IPS-15b (cell line): ENCODE data around the gene CLPX.
A peak's percentile ranks its signal among the peaks of the same experiment; 100 is the strongest.
"Not testable (repeated sequence)": the region's sequence is repeated elsewhere in the genome, so short reads cannot be mapped to it uniquely, and the experiment has no call there.

ENCODE experiments used
- H3K27me3 ChIP-seq: one replicate; pipeline ENCODE4 v1.6.1; 2013; ENCODE audit warnings: low read length; ENCODE audit not compliant: control insufficient read depth, insufficient read depth
- H3K36me3 ChIP-seq: one replicate; pipeline ENCODE4 v1.6.1; 2013; ENCODE audit warnings: low read length; ENCODE audit not compliant: control insufficient read depth, insufficient read depth
- H3K4me1 ChIP-seq: one replicate; pipeline ENCODE4 v1.6.1; 2013; ENCODE audit warnings: mild to moderate bottlenecking, low read length; ENCODE audit not compliant: control insufficient read depth, insufficient read depth
- H3K4me3 ChIP-seq: one replicate; pipeline ENCODE4 v1.5.1; 2013; ENCODE audit warnings: low read depth, low read length
- H3K9ac ChIP-seq: one replicate; pipeline ENCODE4 v1.6.1; 2013; ENCODE audit warnings: low read depth, mild to moderate bottlenecking, low read length
- H3K9me3 ChIP-seq: one replicate; pipeline ENCODE4 v1.6.1; 2013; ENCODE audit warnings: mild to moderate bottlenecking, low read length; ENCODE audit not compliant: control insufficient read depth, insufficient read depth

Gene CLPX

GRCh38 chr15:65156692-65157091, 28.4 kb downstream of the CLPX start:
- H3K9me3 ChIP-seq = no peaks in the 10 kb centered on the region
- no peak overlapping the region for H3K4me3 ChIP-seq
- H3K27me3 ChIP-seq = no peaks in the 10 kb centered on the region
- H3K9ac ChIP-seq = no peak overlapping the region
- peaks cover 15% of the 10 kb centered on the region for H3K36me3 ChIP-seq
- no peaks in the 10 kb centered on the region for H3K4me1 ChIP-seq

GRCh38 chr15:65154720-65155119, 30.4 kb downstream of the CLPX start:
- Histone ChIP-seq H3K27me3 (no peaks in the 10 kb centered on the region), H3K9ac (no peak overlapping the region), H3K4me1 (no peaks in the 10 kb centered on the region), H3K4me3 (no peak overlapping the region), H3K36me3 (peaks cover 15% of the 10 kb centered on the region), H3K9me3 (no peaks in the 10 kb centered on the region)

GRCh38 chr15:65147902-65148301, 37.2 kb downstream of the CLPX start:
- Histone ChIP-seq H3K4me1 (no peaks in the 10 kb centered on the region), H3K9ac (no peak overlapping the region)

GRCh38 chr15:65146438-65146837, 38.7 kb downstream of the CLPX start:
- no peak overlapping the region for H3K4me3 ChIP-seq
- no peak overlapping the region for H3K9ac ChIP-seq
- no peaks in the 10 kb centered on the region for H3K36me3 ChIP-seq
- H3K27me3 ChIP-seq = no peaks in the 10 kb centered on the region
- H3K9me3 ChIP-seq = no peaks in the 10 kb centered on the region
- H3K4me1 ChIP-seq = no peaks in the 10 kb centered on the region

More at GRCh38 chr15:65147902-65148301, 37.2 kb downstream of the CLPX start:
- H3K36me3 ChIP-seq = no peaks in the 10 kb centered on the region
- no peak overlapping the region for H3K4me3 ChIP-seq
- H3K9me3 ChIP-seq = no peaks in the 10 kb centered on the region
- H3K27me3 ChIP-seq = no peaks in the 10 kb centered on the region

GRCh38 chr15:65138631-65139030, 46.5 kb downstream of the CLPX start:
- not testable (repeated sequence) for H3K27me3 ChIP-seq, H3K4me3 ChIP-seq, H3K36me3 ChIP-seq, H3K9me3 ChIP-seq, H3K4me1 ChIP-seq, H3K9ac ChIP-seq

GRCh38 chr15:65137893-65138292, 47.2 kb downstream of the CLPX start:
- H3K9me3 ChIP-seq, H3K4me3 ChIP-seq, H3K36me3 ChIP-seq, H3K27me3 ChIP-seq, H3K4me1 ChIP-seq, H3K9ac ChIP-seq: not testable (repeated sequence)

- not testable (repeated sequence) for H3K36me3 ChIP-seq, H3K27me3 ChIP-seq, H3K4me3 ChIP-seq, H3K4me1 ChIP-seq, H3K9me3 ChIP-seq, H3K9ac ChIP-seq
Measured at GRCh38 chr15:65137089-65137488, 48.1 kb downstream of the CLPX start.

GRCh38 chr15:65134538-65134937, 50.6 kb downstream of the CLPX start:
- Histone ChIP-seq H3K4me1 (no peaks in the 10 kb centered on the region), H3K4me3 (peak overlapping the region; percentile 54), H3K27me3 (no peaks in the 10 kb centered on the region), H3K36me3 (no peaks in the 10 kb centered on the region), H3K9me3 (no peaks in the 10 kb centered on the region), H3K9ac (no peak overlapping the region)

GRCh38 chr15:65133548-65134200, 51.5 kb downstream of the CLPX start, which contains the start of gene PDCD7:
Gene PDCD7 (minus strand): TSS chr15:65133808. CDS start chr15:65133781, 27 bp downstream.
- H3K27me3 ChIP-seq = no peaks in the 10 kb centered on the region
- H3K9ac ChIP-seq = peak within 1 kb of the TSS; percentile 91
- H3K4me3 ChIP-seq = peak within 1 kb of the TSS; percentile 54
- peaks cover 2% of the 10 kb centered on the region for H3K36me3 ChIP-seq
- no peaks in the 10 kb centered on the region for H3K9me3 ChIP-seq
- no peaks in the 10 kb centered on the region for H3K4me1 ChIP-seq

GRCh38 chr15:65132878-65133547, 52.1 kb downstream of the CLPX start:
- Histone ChIP-seq H3K27me3 (no peaks in the 10 kb centered on the region), H3K9ac (peak overlapping the region; percentile 91), H3K9me3 (no peaks in the 10 kb centered on the region), H3K4me1 (no peaks in the 10 kb centered on the region), H3K4me3 (peak overlapping the region; percentile 54), H3K36me3 (peaks cover 9% of the 10 kb centered on the region)

- no peak overlapping the region for H3K4me3 ChIP-seq
- no peaks in the 10 kb centered on the region for H3K9me3 ChIP-seq
- H3K4me1 ChIP-seq = no peaks in the 10 kb centered on the region
- no peak overlapping the region for H3K9ac ChIP-seq
- no peaks in the 10 kb centered on the region for H3K27me3 ChIP-seq
- peaks cover 16% of the 10 kb centered on the region for H3K36me3 ChIP-seq
Measured at GRCh38 chr15:65130941-65131340, 54.2 kb downstream of the CLPX start.

GRCh38 chr15:65115542-65115941, 69.6 kb downstream of the CLPX start:
- H3K9ac ChIP-seq = no peak overlapping the region
- H3K9me3 ChIP-seq = no peaks in the 10 kb centered on the region
- H3K4me3 ChIP-seq = no peak overlapping the region
- no peaks in the 10 kb centered on the region for H3K27me3 ChIP-seq
- H3K36me3 ChIP-seq = peaks cover 8% of the 10 kb centered on the region
- H3K4me1 ChIP-seq = no peaks in the 10 kb centered on the region
